HUES48 (cell line): ENCODE measurements around the gene SNTA1.

ENCODE experiments used
- H3K27ac ChIP-seq: one replicate; pipeline ENCODE4 v1.7.0; 2013; ENCODE audit warnings: low read depth, low read length, inconsistent platforms
- H3K27me3 ChIP-seq: 2 replicates; pipeline ENCODE4 v1.6.1; 2013; ENCODE audit warnings: mild to moderate bottlenecking, low read length; ENCODE audit not compliant: control insufficient read depth, insufficient read depth
- H3K36me3 ChIP-seq: 2 replicates; pipeline ENCODE4 v1.6.1; 2013; ENCODE audit warnings: low read length; ENCODE audit not compliant: control insufficient read depth, insufficient read depth
- H3K4me1 ChIP-seq: 2 replicates; pipeline ENCODE4 v1.6.1; 2013; ENCODE audit warnings: mild to moderate bottlenecking, low read length; ENCODE audit not compliant: control insufficient read depth, insufficient read depth
- H3K4me3 ChIP-seq: 2 replicates; pipeline ENCODE4 v1.5.1; 2013; ENCODE audit warnings: mild to moderate bottlenecking, low read depth, low read length
- H3K9ac ChIP-seq: 2 replicates; pipeline ENCODE4 v1.6.1; 2013; ENCODE audit warnings: mild to moderate bottlenecking, low read depth, low read length, moderate library complexity
- H3K9me3 ChIP-seq: 2 replicates; pipeline ENCODE4 v1.6.1; 2013; ENCODE audit warnings: low read length; ENCODE audit not compliant: control insufficient read depth, insufficient read depth

Gene SNTA1

GRCh38 chr20:33423141-33423834, 20.3 kb downstream of the SNTA1 start:
- no peaks in the 10 kb centered on the region for H3K9me3 ChIP-seq
- H3K36me3 ChIP-seq = no peaks in the 10 kb centered on the region
- H3K4me1 ChIP-seq = no peaks in the 10 kb centered on the region
- H3K27ac ChIP-seq = no peak overlapping the region
- H3K27me3 ChIP-seq = no peaks in the 10 kb centered on the region
- no peak overlapping the region for H3K9ac ChIP-seq
- H3K4me3 ChIP-seq = no peak overlapping the region

- Histone ChIP-seq H3K9me3 (no peaks in the 10 kb centered on the region), H3K36me3 (no peaks in the 10 kb centered on the region), H3K27me3 (no peaks in the 10 kb centered on the region), H3K27ac (no peak overlapping the region), H3K4me3 (no peak overlapping the region), H3K4me1 (no peaks in the 10 kb centered on the region), H3K9ac (no peak overlapping the region)
Measured at GRCh38 chr20:33419140-33419974, 24.2 kb downstream of the SNTA1 start.

- no peak overlapping the region for H3K27ac ChIP-seq
- no peak overlapping the region for H3K4me3 ChIP-seq
- H3K9me3 ChIP-seq = no peaks in the 10 kb centered on the region
- H3K36me3 ChIP-seq = no peaks in the 10 kb centered on the region
- H3K27me3 ChIP-seq = no peaks in the 10 kb centered on the region
- no peaks in the 10 kb centered on the region for H3K4me1 ChIP-seq
- H3K9ac ChIP-seq = no peak overlapping the region
Measured at GRCh38 chr20:33418033-33418432, 25.5 kb downstream of the SNTA1 start.

GRCh38 chr20:33415948-33416347, 27.6 kb downstream of the SNTA1 start:
- no peak overlapping the region for H3K4me3 ChIP-seq
- no peaks in the 10 kb centered on the region for H3K27me3 ChIP-seq
- H3K9ac ChIP-seq = no peak overlapping the region
- no peaks in the 10 kb centered on the region for H3K4me1 ChIP-seq
- H3K36me3 ChIP-seq = 0 out of 2 replicates have a peak, but pooled peaks cover 3% of the 10 kb centered on the region
- H3K27ac ChIP-seq = no peak overlapping the region
- H3K9me3 ChIP-seq = no peaks in the 10 kb centered on the region

- no peak overlapping the region for H3K9ac ChIP-seq
- H3K27ac ChIP-seq = no peak overlapping the region
- H3K4me3 ChIP-seq = no peak overlapping the region
- no peaks in the 10 kb centered on the region for H3K27me3 ChIP-seq
- H3K4me1 ChIP-seq = no peaks in the 10 kb centered on the region
- no peaks in the 10 kb centered on the region for H3K9me3 ChIP-seq
- 0 out of 2 replicates have a peak, but pooled peaks cover 3% of the 10 kb centered on the region for H3K36me3 ChIP-seq
Measured at GRCh38 chr20:33412484-33412838, 31.1 kb downstream of the SNTA1 start.

- Histone ChIP-seq H3K4me1 (no peaks in the 10 kb centered on the region), H3K9ac (no peak overlapping the region), H3K36me3 (0 out of 2 replicates have a peak, but pooled peaks cover 3% of the 10 kb centered on the region)
Measured at GRCh38 chr20:33411711-33412483, 31.7 kb downstream of the SNTA1 start.

GRCh38 chr20:33411242-33411641, 32.3 kb downstream of the SNTA1 start:
- Histone ChIP-seq H3K4me3 (no peak overlapping the region), H3K9ac (no peak overlapping the region), H3K27me3 (no peaks in the 10 kb centered on the region), H3K36me3 (0 out of 2 replicates have a peak, but pooled peaks cover 3% of the 10 kb centered on the region), H3K27ac (no peak overlapping the region), H3K4me1 (no peaks in the 10 kb centered on the region), H3K9me3 (no peaks in the 10 kb centered on the region)

More at GRCh38 chr20:33411711-33412483, 31.7 kb downstream of the SNTA1 start:
- Histone ChIP-seq H3K27me3 (no peaks in the 10 kb centered on the region), H3K4me3 (no peak overlapping the region), H3K27ac (no peak overlapping the region), H3K9me3 (no peaks in the 10 kb centered on the region)

GRCh38 chr20:33410081-33410742, 33.4 kb downstream of the SNTA1 start:
- no peak overlapping the region for H3K4me3 ChIP-seq

GRCh38 chr20:33408716-33409654, 34.6 kb downstream of the SNTA1 start:
- Histone ChIP-seq H3K4me3 (no peak overlapping the region), H3K36me3 (0 out of 2 replicates have a peak, but pooled peaks cover 3% of the 10 kb centered on the region), H3K4me1 (no peaks in the 10 kb centered on the region), H3K27ac (no peak overlapping the region), H3K27me3 (no peaks in the 10 kb centered on the region), H3K9ac (no peak overlapping the region), H3K9me3 (no peaks in the 10 kb centered on the region)

More at GRCh38 chr20:33410081-33410742, 33.4 kb downstream of the SNTA1 start:
- no peaks in the 10 kb centered on the region for H3K27me3 ChIP-seq
- H3K36me3 ChIP-seq = 0 out of 2 replicates have a peak, but pooled peaks cover 3% of the 10 kb centered on the region
- no peaks in the 10 kb centered on the region for H3K9me3 ChIP-seq
- H3K27ac ChIP-seq = no peak overlapping the region
- no peaks in the 10 kb centered on the region for H3K4me1 ChIP-seq
- no peak overlapping the region for H3K9ac ChIP-seq
